ENCODE measurements around the gene RHOH. TPM values are rescaled to one million over a fixed set of nuclear protein-coding genes. Genes with fewer than 3 reads are reported as not detected.

Gene RHOH
- total and polyA plus RNA-seq, 3 experiments from 2014 or later: 148 to 262 (median 148) TPM

DNA sequence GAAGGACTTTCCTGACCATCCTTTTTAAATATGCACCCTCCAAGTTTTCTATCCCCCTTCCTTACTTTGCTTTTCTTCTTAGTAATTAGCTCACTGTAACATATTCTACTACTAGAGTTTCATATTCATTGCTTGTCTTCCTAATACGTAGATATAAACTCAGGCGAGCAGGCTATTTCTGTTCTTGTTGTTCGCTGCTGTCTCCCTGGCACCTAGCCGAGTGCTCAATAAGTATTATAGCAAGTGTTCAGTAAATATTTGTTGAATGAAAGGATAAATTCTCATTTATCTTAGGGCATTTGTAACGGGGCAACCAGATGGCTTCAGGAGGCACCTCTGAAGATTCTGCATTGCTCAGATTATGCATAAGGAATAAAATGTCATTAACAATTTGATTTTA, 6.8 kb upstream of the RHOH start:
- Histone ChIP-seq H3K27me3 (ENCODE audit: insufficient read depth, low read length, poor library complexity, severe bottlenecking) (no peaks in the 10 kb centered on the region), H3K4me3 (ENCODE audit: low read length) (no peak overlapping the region), H3K36me3 (ENCODE audit: insufficient read depth, low read length) (no peaks in the 10 kb centered on the region), H3K27ac (ENCODE audit: low read depth, low read length) (no peak overlapping the region), H3K4me1 (ENCODE audit: insufficient read depth, low read length) (peaks cover 44% of the 10 kb centered on the region), H3K9me3 (ENCODE audit: low read length) (no peaks in the 10 kb centered on the region)
- Mint-ChIP-seq H3K27me3 (no peaks in the 10 kb centered on the region), H3K36me3 (peaks cover 0 to 4% (median 2%) of the 10 kb centered on the region in 3 donors), H3K4me1 (peaks cover 37 to 87% (median 44%) of the 10 kb centered on the region in 3 donors), H3K27ac (peak overlapping the region; percentile 44 to 100 (median 88)), H3K9me3 (peaks cover 0 to 2% (median 0%) of the 10 kb centered on the region in 5 donors), H3K4me3 (peak overlapping the region in 3 of 7 donors; percentile 82 to 98 (median 84))
- POLR2A ChIA-PET: interaction anchor here (0.7 to 1.0 kb wide), 2 partner anchors 117 to 127 kb away, joined by 3 to 4 read pairs; no protein-coding TSS in a partner anchor
- DNase-seq: no peak
- CTCF ChIA-PET: interaction anchor here (0.9 to 5.0 kb wide), 9 partner anchors 10 to 136 kb away, joined by 3 to 24 read pairs (median 4); no protein-coding TSS in a partner anchor

DNA sequence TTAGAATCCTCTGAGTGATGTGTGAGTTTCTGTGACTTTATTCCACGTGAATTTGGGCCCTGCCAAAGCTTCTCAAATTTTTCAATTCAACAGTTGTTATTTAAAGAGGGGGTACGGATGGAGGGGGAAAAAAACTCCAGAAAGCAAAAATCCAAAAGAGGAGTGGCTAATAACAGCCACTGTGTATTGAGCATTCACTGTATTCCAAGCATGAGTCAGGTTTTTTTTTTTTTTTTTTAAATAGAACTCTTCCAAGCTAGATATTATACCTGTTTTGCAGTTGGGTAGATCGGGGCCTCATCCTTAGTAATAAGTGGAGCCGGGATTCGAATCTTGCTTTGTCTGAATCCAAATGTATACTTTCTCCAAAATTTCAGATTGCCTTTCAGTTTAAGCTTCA, 6.4 kb upstream of the RHOH start:
- Histone ChIP-seq H3K27ac (ENCODE audit: low read depth, low read length) (no peak overlapping the region), H3K9me3 (ENCODE audit: low read length) (no peaks in the 10 kb centered on the region), H3K36me3 (ENCODE audit: insufficient read depth, low read length) (no peaks in the 10 kb centered on the region), H3K4me3 (ENCODE audit: low read length) (peak overlapping the region; percentile 63), H3K4me1 (ENCODE audit: insufficient read depth, low read length) (peaks cover 48% of the 10 kb centered on the region), H3K27me3 (ENCODE audit: insufficient read depth, low read length, poor library complexity, severe bottlenecking) (no peaks in the 10 kb centered on the region)
- ChIA-PET CTCF (interaction anchor here (0.7 to 5.0 kb wide), 11 partner anchors 9 to 135 kb away, joined by 3 to 24 read pairs (median 4); no protein-coding TSS in a partner anchor), POLR2A (interaction anchor here (0.6 to 1.1 kb wide), 5 partner anchors 12 to 126 kb away, joined by 3 to 5 read pairs (median 4); no protein-coding TSS in a partner anchor)
- peaks cover 0 to 4% (median 2%) of the 10 kb centered on the region in 3 donors for H3K36me3 Mint-ChIP-seq
- H3K4me1 Mint-ChIP-seq: peaks cover 41 to 91% (median 48%) of the 10 kb centered on the region in 3 donors
- no peaks in the 10 kb centered on the region for H3K27me3 Mint-ChIP-seq
- H3K9me3 Mint-ChIP-seq: peaks cover 0 to 2% (median 0%) of the 10 kb centered on the region in 5 donors
- peak overlapping the region; percentile 73 to 98 (median 82) for H3K4me3 Mint-ChIP-seq
- DNase-seq: no peak
- H3K27ac Mint-ChIP-seq: peak overlapping the region; percentile 82 to 100 (median 92)

DNA sequence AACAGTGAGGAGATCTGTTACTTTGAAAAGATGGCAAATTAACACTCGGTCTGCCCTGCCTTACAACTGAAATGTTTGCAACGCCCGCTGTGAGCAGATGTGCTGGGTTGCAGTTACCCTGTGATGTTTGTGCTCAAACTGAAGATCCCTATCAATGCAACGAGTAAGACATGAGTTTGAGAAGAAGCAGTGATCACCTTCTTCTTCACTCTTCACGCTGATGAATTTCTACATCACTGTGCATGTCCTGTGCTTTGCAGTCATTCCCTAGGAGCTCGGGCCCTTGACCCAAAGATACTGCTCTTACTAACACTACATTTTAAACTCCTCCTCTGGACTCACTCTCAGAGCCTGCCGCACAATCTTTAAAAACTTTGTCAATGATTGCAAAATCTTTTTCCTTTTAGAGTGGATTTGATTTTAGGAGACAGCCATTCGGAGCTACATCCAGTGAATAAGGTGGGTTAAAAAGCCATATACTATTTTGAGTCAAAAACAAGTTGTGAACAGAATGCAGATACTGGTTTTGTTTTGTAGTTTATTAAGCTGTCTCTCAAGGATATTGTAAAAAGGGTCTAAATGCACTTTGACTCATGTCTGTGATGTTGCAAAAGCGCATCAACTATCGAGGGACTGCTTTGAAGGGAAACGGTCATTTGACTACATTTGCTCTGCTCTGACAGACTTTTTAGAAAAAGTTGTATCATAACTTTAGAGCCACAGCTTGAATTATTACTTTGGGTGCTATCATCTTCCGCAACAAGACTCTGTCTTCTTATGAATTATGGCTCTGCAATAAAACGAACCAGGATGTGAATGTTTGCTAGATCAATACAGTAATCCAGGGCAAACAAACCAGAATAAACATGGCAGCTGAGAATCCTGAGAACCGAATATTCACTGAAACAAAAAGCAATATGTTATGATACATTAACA, 5.7 kb upstream of the RHOH start:
- peak overlapping the region; percentile 73 to 98 (median 82) for H3K4me3 Mint-ChIP-seq
- Histone ChIP-seq H3K4me3 (ENCODE audit: low read length) (peak overlapping the region; percentile 63), H3K27me3 (ENCODE audit: insufficient read depth, low read length, poor library complexity, severe bottlenecking) (no peaks in the 10 kb centered on the region), H3K27ac (ENCODE audit: low read depth, low read length) (peak overlapping the region; percentile 0), H3K9me3 (ENCODE audit: low read length) (no peaks in the 10 kb centered on the region), H3K36me3 (ENCODE audit: insufficient read depth, low read length) (no peaks in the 10 kb centered on the region), H3K4me1 (ENCODE audit: insufficient read depth, low read length) (peaks cover 50% of the 10 kb centered on the region)
- POLR2A ChIA-PET: interaction anchor here (0.5 to 1.6 kb wide), 12 partner anchors 9 to 127 kb away, joined by 3 to 10 read pairs (median 3); no protein-coding TSS in a partner anchor
- H3K36me3 Mint-ChIP-seq: peaks cover 0 to 4% (median 2%) of the 10 kb centered on the region in 3 donors
- H3K27ac Mint-ChIP-seq: peak overlapping the region; percentile 82 to 100 (median 94)
- CTCF ChIA-PET: interaction anchor here (0.7 to 5.0 kb wide), 17 partner anchors 8 to 134 kb away, joined by 3 to 24 read pairs (median 3); no protein-coding TSS in a partner anchor
- DNase-seq: peak in 2 of 5 donors; percentile 39 to 53
- peaks cover 48 to 92% (median 55%) of the 10 kb centered on the region in 3 donors for H3K4me1 Mint-ChIP-seq
- H3K9me3 Mint-ChIP-seq: peaks cover 0 to 2% (median 0%) of the 10 kb centered on the region in 5 donors
- H3K27me3 Mint-ChIP-seq: no peaks in the 10 kb centered on the region

DNA sequence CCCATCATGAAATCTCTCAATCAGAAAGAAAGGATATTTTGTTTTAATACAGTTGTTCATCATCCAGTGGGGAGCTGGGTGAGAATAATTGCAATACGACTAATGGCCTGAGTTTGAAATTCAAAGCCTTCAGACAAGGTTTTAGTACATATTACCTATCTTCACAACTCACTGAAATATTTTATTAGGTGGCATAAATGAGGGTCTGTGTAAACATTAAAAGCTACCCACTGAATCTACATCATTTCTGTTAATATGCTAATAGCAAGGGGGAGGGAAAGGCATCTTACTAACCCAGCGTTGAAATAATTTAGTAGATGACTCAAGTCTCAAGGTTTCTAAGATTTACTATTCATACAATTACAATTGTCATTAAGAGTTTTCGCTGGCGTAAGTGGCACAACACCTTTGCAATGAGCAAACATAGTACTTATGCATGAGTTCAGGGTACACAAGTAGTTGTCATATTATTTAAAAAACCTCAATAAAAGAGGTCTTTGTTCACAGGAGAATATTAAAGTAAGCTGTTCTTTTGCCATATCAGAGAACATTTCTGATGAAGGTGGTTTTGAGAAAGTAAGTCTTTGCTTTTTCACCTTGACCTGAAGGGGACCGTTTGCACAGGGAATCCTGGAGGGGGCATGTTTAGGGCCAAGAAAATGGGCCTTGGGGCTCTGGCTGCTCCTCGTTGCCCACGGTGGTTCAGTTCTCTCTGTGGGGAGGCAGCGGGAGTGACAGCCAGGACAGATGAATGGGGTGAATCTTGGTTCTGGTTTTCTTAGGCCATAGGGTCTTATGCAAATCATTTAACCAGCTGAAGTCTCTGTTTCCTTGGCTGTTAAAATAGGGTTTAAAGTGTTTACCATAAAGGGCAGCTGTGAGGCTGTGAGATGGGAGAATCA, 4.5 kb upstream of the RHOH start:
- H3K4me1 ChIP-seq (ENCODE audit: insufficient read depth, low read length): peaks cover 56% of the 10 kb centered on the region
- H3K9me3 Mint-ChIP-seq: peaks cover 0 to 2% (median 0%) of the 10 kb centered on the region in 5 donors
- H3K36me3 ChIP-seq (ENCODE audit: insufficient read depth, low read length): no peaks in the 10 kb centered on the region
- H3K4me1 Mint-ChIP-seq: peaks cover 51 to 87% (median 62%) of the 10 kb centered on the region in 3 donors
- no peaks in the 10 kb centered on the region for H3K27me3 ChIP-seq (ENCODE audit: insufficient read depth, low read length, poor library complexity, severe bottlenecking)
- CTCF ChIA-PET: interaction anchor here (0.9 to 5.0 kb wide), 16 partner anchors 10 to 133 kb away, joined by 3 to 24 read pairs (median 3); no protein-coding TSS in a partner anchor
- DNase-seq: no peak
- no peaks in the 10 kb centered on the region for H3K27me3 Mint-ChIP-seq
- peak overlapping the region; percentile 22 for H3K27ac ChIP-seq (ENCODE audit: low read depth, low read length)
- peak overlapping the region; percentile 93 to 100 (median 99) for H3K27ac Mint-ChIP-seq
- H3K4me3 ChIP-seq (ENCODE audit: low read length): peak overlapping the region; percentile 63
- POLR2A ChIA-PET: interaction anchor here (0.5 to 1.6 kb wide), 11 partner anchors 8 to 126 kb away, joined by 3 to 10 read pairs (median 3); no protein-coding TSS in a partner anchor
- H3K36me3 Mint-ChIP-seq: peaks cover 0 to 9% (median 0%) of the 10 kb centered on the region in 3 donors
- peak overlapping the region; percentile 73 to 98 (median 82) for H3K4me3 Mint-ChIP-seq
- no peaks in the 10 kb centered on the region for H3K9me3 ChIP-seq (ENCODE audit: low read length)

DNA sequence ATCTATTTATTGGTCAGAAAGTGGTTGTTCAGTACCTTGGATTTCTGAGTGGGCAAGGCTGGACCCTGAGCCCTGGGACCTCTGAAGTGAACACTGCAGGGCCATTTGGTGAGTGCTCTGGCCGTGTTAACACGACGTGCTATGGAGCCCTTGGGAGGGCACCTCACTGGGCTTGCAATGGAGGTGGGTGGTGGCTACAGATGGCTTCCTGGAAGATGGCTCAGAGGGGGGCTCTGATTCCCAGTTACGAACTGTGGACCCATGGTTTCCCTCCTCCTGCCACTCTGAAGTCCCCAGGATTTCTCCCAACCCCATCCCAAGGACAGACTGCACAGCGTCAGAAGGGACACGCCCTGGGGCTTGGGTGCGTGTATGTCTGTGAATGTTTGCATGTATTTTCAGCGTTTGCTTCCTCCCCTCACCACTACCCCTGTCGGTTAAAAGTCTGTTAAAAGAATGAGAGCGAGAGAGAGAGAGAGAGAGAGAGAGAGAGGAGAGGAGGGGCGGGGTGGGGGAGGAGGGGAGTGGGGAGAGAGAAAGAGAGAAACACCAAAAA, 3.7 kb upstream of the RHOH start:
- no peaks in the 10 kb centered on the region for H3K36me3 ChIP-seq (ENCODE audit: insufficient read depth, low read length)
- H3K9me3 ChIP-seq (ENCODE audit: low read length): no peaks in the 10 kb centered on the region
- ChIA-PET POLR2A (interaction anchor here (0.9 to 1.3 kb wide), 2 partner anchors 52 to 117 kb away, joined by 3 to 5 read pairs; no protein-coding TSS in a partner anchor), CTCF (interaction anchor here (0.9 to 7.7 kb wide), 10 partner anchors 21 to 132 kb away, joined by 3 to 112 read pairs (median 3); no protein-coding TSS in a partner anchor)
- no peaks in the 10 kb centered on the region for H3K27me3 ChIP-seq (ENCODE audit: insufficient read depth, low read length, poor library complexity, severe bottlenecking)
- H3K4me3 Mint-ChIP-seq: peak overlapping the region; percentile 73 to 98 (median 82)
- peaks cover 51% of the 10 kb centered on the region for H3K4me1 ChIP-seq (ENCODE audit: insufficient read depth, low read length)
- H3K27ac ChIP-seq (ENCODE audit: low read depth, low read length): peak overlapping the region; percentile 22
- H3K36me3 Mint-ChIP-seq: peaks cover 3 to 16% (median 5%) of the 10 kb centered on the region in 3 donors
- DNase-seq: peak in 2 of 5 donors; percentile 66 to 75
- H3K9me3 Mint-ChIP-seq: peaks cover 0 to 2% (median 0%) of the 10 kb centered on the region in 5 donors
- no peaks in the 10 kb centered on the region for H3K27me3 Mint-ChIP-seq
- H3K4me1 Mint-ChIP-seq: peaks cover 48 to 80% (median 62%) of the 10 kb centered on the region in 3 donors
- peak overlapping the region; percentile 93 to 100 (median 99) for H3K27ac Mint-ChIP-seq
- peak overlapping the region; percentile 63 for H3K4me3 ChIP-seq (ENCODE audit: low read length)

DNA sequence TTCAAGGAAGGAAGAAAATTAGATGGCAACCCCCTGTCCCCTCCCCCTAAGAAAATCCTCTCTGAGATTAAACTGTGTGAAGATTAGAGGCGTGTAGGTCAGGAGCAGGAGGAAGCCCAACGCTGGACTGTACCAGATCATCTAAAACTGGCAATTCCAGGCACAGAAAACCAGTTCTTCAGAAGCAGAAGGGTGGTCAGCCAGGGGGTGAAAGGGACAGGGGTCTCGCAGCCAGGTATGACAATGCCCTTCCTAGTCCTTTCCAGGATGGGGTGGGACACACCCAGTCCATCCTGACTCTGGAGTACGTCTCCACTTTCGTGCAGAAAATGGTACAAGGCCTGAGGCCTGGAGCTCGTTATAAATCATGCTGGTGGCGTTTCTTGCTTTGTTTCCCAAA, 3.3 kb upstream of the RHOH start:
- Mint-ChIP-seq H3K9me3 (peaks cover 0 to 2% (median 0%) of the 10 kb centered on the region in 5 donors), H3K4me1 (peaks cover 48 to 77% (median 62%) of the 10 kb centered on the region in 3 donors), H3K27me3 (no peaks in the 10 kb centered on the region), H3K27ac (peak overlapping the region; percentile 93 to 100 (median 99)), H3K4me3 (peak overlapping the region; percentile 73 to 98 (median 82)), H3K36me3 (peaks cover 4 to 21% (median 8%) of the 10 kb centered on the region in 3 donors)
- Histone ChIP-seq H3K36me3 (ENCODE audit: insufficient read depth, low read length) (peaks cover 4% of the 10 kb centered on the region), H3K27ac (ENCODE audit: low read depth, low read length) (no peak overlapping the region), H3K27me3 (ENCODE audit: insufficient read depth, low read length, poor library complexity, severe bottlenecking) (no peaks in the 10 kb centered on the region), H3K4me1 (ENCODE audit: insufficient read depth, low read length) (peaks cover 51% of the 10 kb centered on the region), H3K9me3 (ENCODE audit: low read length) (no peaks in the 10 kb centered on the region), H3K4me3 (ENCODE audit: low read length) (peak overlapping the region; percentile 59)
- ChIA-PET CTCF (interaction anchor here (1.0 to 7.7 kb wide), 4 partner anchors 33 to 124 kb away, joined by 3 to 112 read pairs (median 4); no protein-coding TSS in a partner anchor), POLR2A (interaction anchor here (2.1 kb wide), 1 partner anchor 29 kb away, joined by 8 read pairs; no protein-coding TSS in a partner anchor)
- DNase-seq: peak in 1 of 5 donors; percentile 43

All from CD8-positive, alpha-beta memory T cell (primary cell).